GM21576 (cell line): ENCODE results near the gene CDV3.

Source experiments
- ATAC-seq: cut with Tn5 transposase; IDR thresholded peaks from one replicate; pipeline ENCODE4 v1.9.1; 2021; ENCODE audit warnings: mild to moderate bottlenecking, moderate library complexity; ENCODE audit not compliant: unreplicated experiment

CDV3 gene

GRCh38 chr3:133563816-133564215, 9.7 kb upstream of the CDV3 start:
- no peak for ATAC-seq

- no peak for ATAC-seq
Observed at GRCh38 chr3:133568294-133569014, 5.0 kb upstream of the CDV3 start.

GRCh38 chr3:133570139-133570936, 3.1 kb upstream of the CDV3 start:
- ATAC-seq = no peak

GRCh38 chr3:133570937-133571320, 2.6 kb upstream of the CDV3 start:
- no peak for ATAC-seq

- ATAC-seq = peak; percentile 19
Observed at GRCh38 chr3:133572158-133573053, 1.1 kb upstream of the CDV3 start.

GRCh38 chr3:133573054-133573628, 345 bp upstream of the CDV3 start:
- peak; percentile 75 for ATAC-seq

GRCh38 chr3:133574260-133574881, 885 bp downstream of the CDV3 start:
- ATAC-seq = peak; percentile 28

- no peak for ATAC-seq
Observed at GRCh38 chr3:133575086-133575485, 1.6 kb downstream of the CDV3 start.

- no peak for ATAC-seq
Observed at GRCh38 chr3:133576169-133576568, 2.7 kb downstream of the CDV3 start.

GRCh38 chr3:133578548-133579191, 5.2 kb downstream of the CDV3 start:
- no peak for ATAC-seq

GRCh38 chr3:133583396-133583795, 9.9 kb downstream of the CDV3 start:
- no peak for ATAC-seq

GRCh38 chr3:133588035-133588434, 14.5 kb downstream of the CDV3 start:
- no peak for ATAC-seq

- no peak for ATAC-seq
Observed at GRCh38 chr3:133588784-133589465, 15.4 kb downstream of the CDV3 start.

- no peak for ATAC-seq
Observed at GRCh38 chr3:133589503-133589902, 16.0 kb downstream of the CDV3 start.

GRCh38 chr3:133591271-133591742, 17.8 kb downstream of the CDV3 start:
- no peak for ATAC-seq

GRCh38 chr3:133592843-133593242, 19.4 kb downstream of the CDV3 start:
- ATAC-seq = no peak

GRCh38 chr3:133593243-133593642, 19.8 kb downstream of the CDV3 start:
- ATAC-seq = no peak

- ATAC-seq = no peak
Observed at GRCh38 chr3:133595341-133595740, 21.9 kb downstream of the CDV3 start.

GRCh38 chr3:133598405-133598804, 24.9 kb downstream of the CDV3 start:
- ATAC-seq = no peak
